H1 (cell line): ENCODE results near the gene OSBPL2. TPM values are rescaled to one million over a fixed set of nuclear protein-coding genes. Genes with fewer than 3 reads are reported as not detected.

ENCODE experiments used
- GABPA ChIP-seq: IDR thresholded peaks from 2 replicates; pipeline ENCODE4 v1.6.1; 2011; ENCODE audit warnings: mild to moderate bottlenecking, low read length, moderate library complexity, borderline replicate concordance; ENCODE audit not compliant: insufficient read depth
- POLR2A ChIP-seq, 2 experiments: IDR thresholded peaks; 1 replicate in 1 of 2; 2 replicates in 1 of 2; pipeline ENCODE4 v1.6.1; 2011; ENCODE audit warnings: low read depth in 2 of 2, low read length in 2 of 2, mild to moderate bottlenecking in 2 of 2; ENCODE audit errors: control extremely low read depth in 1 of 2
- SAP30 ChIP-seq: fragments of 300-600 bp; sonication (generic); IDR thresholded peaks from 2 replicates; pipeline ENCODE4 v1.7.1; 2012; ENCODE audit warnings: low read length, moderate library complexity, mild to moderate bottlenecking, inconsistent platforms; ENCODE audit not compliant: insufficient read depth, insufficient replicate concordance
- polyA plus RNA-seq, 7 experiments: library from polyadenylated mRNA; depleted of rRNA in 3 of 7; stranded (reverse) in 5 of 7; unstranded in 2 of 7; fragments of >200 nt in 5 of 7; fragments of 200-250 nt in 2 of 7; gene quantifications; 1 replicate in 5 of 7; 2 replicates in 1 of 7; 4 replicates in 1 of 7; pipeline versions ENCODE4 v1.2.1 to v1.2.3, GENCODE V29; 2011 to 2013; ENCODE audit warnings: missing spikeins in 2 of 7, mixed read lengths in 2 of 7
- total RNA-seq: library from RNA; stranded (reverse); fragmentation: NEBNext Ultra II Directional; extraction: Animal tissue kit (Norgen Biotek cat#: 25700); gene quantifications from 2 replicates; pipeline ENCODE4 v1.2.1, GENCODE V29; 2021
- TF ChIP-seq, protein P1 (sequence below): fragments of 300-600 bp; sonication (generic); IDR thresholded peaks from 2 replicates; pipeline ENCODE4 v1.7.1; 2012; ENCODE audit warnings: low read length, moderate library complexity, mild to moderate bottlenecking, inconsistent platforms; ENCODE audit not compliant: insufficient replicate concordance

OSBPL2 gene
- total and polyA plus RNA-seq, 2 of the 8 experiments (the other 6 are each of a cell fraction or from before 2014, with no cell fraction given), result 11.7 to 42.4 TPM

DNA sequence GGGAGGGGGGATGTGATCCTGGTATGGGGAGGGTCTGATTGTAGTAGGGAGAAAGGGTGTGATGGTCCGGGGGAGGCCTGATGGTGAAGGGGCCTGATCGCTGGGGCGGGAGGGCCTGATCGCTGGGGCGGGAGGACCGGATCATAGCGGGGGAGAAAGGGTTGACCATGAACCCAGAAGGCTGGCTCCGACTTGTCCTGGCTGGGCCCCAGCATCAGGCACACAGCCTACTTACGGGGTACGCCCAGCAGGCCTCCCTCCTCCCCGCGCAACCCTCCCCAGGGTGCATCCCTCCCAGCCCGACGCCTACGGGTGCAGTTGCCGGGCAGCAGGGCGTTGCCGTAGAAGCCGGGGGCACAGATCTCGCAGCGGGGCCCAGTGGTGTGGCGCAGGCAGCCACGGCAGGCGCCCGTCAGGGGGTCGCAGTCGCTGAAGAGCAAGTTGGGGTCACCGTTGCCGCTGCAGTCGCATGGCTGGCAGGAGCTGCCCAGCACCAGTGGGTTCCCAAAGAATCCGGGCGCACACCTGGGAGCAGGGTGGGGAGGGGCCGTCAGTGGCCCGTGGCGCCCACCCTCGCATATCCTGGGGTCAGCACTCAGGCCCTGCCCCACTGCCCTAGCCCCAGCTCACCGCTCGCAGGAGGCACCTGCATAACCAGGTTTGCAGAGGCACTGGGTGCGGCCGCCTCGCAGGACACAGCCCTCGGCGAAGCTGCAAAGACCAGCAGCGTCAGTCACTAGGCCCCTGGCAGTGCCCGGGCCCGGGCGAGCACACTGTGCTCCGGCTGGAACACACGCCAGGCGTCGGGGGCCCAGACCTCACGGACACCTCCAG lies 85.0 kb downstream of the OSBPL2 start (continued):
- TF ChIP-seq, protein P1, sequence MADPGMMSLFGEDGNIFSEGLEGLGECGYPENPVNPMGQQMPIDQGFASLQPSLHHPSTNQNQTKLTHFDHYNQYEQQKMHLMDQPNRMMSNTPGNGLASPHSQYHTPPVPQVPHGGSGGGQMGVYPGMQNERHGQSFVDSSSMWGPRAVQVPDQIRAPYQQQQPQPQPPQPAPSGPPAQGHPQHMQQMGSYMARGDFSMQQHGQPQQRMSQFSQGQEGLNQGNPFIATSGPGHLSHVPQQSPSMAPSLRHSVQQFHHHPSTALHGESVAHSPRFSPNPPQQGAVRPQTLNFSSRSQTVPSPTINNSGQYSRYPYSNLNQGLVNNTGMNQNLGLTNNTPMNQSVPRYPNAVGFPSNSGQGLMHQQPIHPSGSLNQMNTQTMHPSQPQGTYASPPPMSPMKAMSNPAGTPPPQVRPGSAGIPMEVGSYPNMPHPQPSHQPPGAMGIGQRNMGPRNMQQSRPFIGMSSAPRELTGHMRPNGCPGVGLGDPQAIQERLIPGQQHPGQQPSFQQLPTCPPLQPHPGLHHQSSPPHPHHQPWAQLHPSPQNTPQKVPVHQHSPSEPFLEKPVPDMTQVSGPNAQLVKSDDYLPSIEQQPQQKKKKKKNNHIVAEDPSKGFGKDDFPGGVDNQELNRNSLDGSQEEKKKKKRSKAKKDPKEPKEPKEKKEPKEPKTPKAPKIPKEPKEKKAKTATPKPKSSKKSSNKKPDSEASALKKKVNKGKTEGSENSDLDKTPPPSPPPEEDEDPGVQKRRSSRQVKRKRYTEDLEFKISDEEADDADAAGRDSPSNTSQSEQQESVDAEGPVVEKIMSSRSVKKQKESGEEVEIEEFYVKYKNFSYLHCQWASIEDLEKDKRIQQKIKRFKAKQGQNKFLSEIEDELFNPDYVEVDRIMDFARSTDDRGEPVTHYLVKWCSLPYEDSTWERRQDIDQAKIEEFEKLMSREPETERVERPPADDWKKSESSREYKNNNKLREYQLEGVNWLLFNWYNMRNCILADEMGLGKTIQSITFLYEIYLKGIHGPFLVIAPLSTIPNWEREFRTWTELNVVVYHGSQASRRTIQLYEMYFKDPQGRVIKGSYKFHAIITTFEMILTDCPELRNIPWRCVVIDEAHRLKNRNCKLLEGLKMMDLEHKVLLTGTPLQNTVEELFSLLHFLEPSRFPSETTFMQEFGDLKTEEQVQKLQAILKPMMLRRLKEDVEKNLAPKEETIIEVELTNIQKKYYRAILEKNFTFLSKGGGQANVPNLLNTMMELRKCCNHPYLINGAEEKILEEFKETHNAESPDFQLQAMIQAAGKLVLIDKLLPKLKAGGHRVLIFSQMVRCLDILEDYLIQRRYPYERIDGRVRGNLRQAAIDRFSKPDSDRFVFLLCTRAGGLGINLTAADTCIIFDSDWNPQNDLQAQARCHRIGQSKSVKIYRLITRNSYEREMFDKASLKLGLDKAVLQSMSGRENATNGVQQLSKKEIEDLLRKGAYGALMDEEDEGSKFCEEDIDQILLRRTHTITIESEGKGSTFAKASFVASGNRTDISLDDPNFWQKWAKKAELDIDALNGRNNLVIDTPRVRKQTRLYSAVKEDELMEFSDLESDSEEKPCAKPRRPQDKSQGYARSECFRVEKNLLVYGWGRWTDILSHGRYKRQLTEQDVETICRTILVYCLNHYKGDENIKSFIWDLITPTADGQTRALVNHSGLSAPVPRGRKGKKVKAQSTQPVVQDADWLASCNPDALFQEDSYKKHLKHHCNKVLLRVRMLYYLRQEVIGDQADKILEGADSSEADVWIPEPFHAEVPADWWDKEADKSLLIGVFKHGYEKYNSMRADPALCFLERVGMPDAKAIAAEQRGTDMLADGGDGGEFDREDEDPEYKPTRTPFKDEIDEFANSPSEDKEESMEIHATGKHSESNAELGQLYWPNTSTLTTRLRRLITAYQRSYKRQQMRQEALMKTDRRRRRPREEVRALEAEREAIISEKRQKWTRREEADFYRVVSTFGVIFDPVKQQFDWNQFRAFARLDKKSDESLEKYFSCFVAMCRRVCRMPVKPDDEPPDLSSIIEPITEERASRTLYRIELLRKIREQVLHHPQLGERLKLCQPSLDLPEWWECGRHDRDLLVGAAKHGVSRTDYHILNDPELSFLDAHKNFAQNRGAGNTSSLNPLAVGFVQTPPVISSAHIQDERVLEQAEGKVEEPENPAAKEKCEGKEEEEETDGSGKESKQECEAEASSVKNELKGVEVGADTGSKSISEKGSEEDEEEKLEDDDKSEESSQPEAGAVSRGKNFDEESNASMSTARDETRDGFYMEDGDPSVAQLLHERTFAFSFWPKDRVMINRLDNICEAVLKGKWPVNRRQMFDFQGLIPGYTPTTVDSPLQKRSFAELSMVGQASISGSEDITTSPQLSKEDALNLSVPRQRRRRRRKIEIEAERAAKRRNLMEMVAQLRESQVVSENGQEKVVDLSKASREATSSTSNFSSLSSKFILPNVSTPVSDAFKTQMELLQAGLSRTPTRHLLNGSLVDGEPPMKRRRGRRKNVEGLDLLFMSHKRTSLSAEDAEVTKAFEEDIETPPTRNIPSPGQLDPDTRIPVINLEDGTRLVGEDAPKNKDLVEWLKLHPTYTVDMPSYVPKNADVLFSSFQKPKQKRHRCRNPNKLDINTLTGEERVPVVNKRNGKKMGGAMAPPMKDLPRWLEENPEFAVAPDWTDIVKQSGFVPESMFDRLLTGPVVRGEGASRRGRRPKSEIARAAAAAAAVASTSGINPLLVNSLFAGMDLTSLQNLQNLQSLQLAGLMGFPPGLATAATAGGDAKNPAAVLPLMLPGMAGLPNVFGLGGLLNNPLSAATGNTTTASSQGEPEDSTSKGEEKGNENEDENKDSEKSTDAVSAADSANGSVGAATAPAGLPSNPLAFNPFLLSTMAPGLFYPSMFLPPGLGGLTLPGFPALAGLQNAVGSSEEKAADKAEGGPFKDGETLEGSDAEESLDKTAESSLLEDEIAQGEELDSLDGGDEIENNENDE, result no peak
- no peak for TF ChIP-seq POLR2A (IDR thresholded peaks at IDR 0.05; ENCODE audit: control extremely low read depth in 1 of 2, low read depth in 2 of 2, low read length in 2 of 2)
- no peak for TF ChIP-seq GABPA
- no peak for TF ChIP-seq SAP30
